ENCODE measurements around the gene TMEM9. TPM values are rescaled to one million over a fixed set of nuclear protein-coding genes. Genes with fewer than 3 reads are reported as not detected.

TMEM9 gene
- total RNA-seq, 1 donor from 2014 or later: 126 TPM

DNA sequence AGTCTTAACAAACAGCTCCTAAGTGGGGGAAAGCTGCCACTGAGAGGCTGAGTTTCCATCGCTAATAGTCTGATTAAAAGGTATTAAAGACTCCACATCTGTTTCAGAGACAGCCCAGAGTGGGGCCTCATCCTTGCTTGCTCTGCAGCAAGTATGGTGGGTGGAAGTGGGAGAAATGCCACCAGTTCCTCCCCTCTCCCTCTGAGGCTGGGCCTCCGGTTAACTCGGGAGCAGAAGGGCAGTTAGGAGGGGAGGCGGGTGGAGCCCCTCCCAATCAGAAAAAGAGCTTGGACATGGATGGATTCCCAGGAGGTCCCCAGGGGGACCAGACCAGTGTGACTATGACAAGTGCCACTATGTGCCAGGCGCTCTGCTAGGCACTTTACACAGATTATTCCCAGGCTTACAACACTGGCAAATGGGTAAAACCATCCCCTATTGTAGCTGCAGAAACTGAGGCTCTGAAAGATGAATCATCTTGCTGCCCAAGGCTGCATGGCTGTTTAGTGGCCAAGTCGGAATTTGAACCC lies 15.9 kb downstream of the TMEM9 start:
- DNase-seq (ENCODE audit: low read depth): no peak
- no peak overlapping the region for H3K4me3 ChIP-seq (ENCODE audit: low read depth, low read length)
- TF ChIP-seq, protein P1, sequence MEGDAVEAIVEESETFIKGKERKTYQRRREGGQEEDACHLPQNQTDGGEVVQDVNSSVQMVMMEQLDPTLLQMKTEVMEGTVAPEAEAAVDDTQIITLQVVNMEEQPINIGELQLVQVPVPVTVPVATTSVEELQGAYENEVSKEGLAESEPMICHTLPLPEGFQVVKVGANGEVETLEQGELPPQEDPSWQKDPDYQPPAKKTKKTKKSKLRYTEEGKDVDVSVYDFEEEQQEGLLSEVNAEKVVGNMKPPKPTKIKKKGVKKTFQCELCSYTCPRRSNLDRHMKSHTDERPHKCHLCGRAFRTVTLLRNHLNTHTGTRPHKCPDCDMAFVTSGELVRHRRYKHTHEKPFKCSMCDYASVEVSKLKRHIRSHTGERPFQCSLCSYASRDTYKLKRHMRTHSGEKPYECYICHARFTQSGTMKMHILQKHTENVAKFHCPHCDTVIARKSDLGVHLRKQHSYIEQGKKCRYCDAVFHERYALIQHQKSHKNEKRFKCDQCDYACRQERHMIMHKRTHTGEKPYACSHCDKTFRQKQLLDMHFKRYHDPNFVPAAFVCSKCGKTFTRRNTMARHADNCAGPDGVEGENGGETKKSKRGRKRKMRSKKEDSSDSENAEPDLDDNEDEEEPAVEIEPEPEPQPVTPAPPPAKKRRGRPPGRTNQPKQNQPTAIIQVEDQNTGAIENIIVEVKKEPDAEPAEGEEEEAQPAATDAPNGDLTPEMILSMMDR (conservative IDR thresholded peaks at IDR 0.05; ENCODE audit: low read depth, low read length): no peak

DNA sequence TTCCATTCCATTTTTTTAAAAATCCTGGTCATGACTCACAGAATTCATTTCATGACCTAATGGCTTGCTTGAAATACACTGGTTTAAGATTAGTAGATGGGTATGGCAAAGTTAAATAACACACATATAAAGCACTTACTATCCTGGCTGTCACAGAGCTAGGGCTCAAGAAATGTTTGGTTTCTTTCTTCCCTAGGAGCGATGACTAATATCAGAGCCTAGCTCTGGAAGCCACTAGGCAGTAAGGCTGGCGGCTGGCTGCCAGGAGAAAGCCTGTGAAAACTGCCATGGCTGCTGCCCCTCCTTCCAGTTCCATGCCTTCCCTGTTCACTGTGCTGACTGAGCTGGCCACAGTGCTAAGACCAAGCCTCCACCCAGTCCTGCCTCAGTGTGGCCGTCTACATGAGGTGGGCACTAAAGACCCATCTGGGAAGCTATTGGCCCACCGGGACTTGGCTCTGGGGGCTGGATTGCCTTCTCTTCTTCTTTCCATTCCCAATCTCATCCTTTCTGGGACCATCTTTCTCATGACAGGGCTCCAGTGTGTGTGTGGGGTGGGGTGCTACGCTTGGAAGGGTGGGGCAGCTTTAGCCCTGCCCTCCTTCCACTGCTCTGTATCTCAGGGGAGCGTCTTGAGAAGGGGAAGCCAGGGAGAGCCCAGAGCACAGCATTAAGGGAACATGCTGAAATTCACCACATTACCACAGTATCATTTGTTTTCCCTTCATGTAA lies 16.5 kb downstream of the TMEM9 start:
- no peak for DNase-seq (ENCODE audit: low read depth)

DNA sequence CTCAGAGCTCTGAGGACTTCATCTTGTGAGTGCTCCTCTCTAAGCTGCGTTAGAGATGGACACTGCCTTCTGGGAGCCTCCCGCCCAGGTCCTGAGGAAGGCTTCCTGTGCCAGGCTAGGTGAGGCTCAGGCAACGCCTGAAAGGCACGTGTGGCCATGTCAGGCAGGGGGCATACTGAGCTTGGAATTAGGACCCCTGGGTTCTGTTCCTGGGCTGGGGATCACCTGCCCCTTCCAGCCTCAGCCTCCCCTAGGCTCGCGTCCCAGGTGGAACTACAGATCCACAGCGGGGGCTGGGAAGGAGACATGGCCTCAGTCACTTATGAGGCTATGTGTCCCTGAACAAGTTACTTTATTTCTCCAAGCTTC lies 17.3 kb downstream of the TMEM9 start:
- no peak overlapping the region for H3K4me3 ChIP-seq (ENCODE audit: low read depth, low read length)
- no peak for DNase-seq (ENCODE audit: low read depth)
- TF ChIP-seq, protein P1 (conservative IDR thresholded peaks at IDR 0.05; ENCODE audit: low read depth, low read length): no peak

More for the DNA sequence above, 16.5 kb downstream of the TMEM9 start:
- TF ChIP-seq, protein P1 (conservative IDR thresholded peaks at IDR 0.05; ENCODE audit: low read depth, low read length): no peak
- no peak overlapping the region for H3K4me3 ChIP-seq (ENCODE audit: low read depth, low read length)

DNA sequence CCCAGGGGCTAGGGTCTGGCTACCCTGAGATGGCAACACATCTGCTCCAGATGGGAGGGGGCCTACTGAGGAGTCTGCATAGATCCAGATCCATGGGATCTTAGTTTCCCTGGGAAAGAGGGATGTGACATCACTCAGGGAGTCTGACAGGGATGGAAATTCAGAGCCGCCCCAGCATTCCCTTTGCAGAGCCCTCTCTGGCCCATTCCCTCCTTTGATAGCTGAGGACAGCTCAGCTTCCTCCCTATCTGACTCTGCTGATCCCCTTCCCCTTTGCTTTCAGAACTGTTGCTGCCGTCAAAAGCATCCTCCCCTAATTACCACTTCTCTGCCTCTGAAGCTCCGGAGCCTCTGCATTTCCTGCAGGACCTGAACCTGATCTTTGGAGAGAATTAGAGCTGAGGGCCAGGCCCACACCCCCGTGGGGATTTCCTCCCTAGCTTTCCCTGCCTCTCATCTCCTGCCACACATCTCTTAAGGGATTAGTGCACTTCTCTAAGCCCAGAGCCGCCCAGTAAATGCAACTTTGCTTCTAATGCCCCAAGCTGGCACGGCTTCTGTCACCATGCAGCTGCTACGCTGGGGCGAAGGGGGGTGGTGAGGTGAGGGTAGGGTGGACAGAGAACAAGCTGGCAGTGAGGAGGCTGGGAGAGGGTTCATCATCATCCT lies 17.8 kb downstream of the TMEM9 start:
- DNase-seq (ENCODE audit: low read depth): no peak
- H3K4me3 ChIP-seq (ENCODE audit: low read depth, low read length): no peak overlapping the region
- TF ChIP-seq, protein P1 (conservative IDR thresholded peaks at IDR 0.05; ENCODE audit: low read depth, low read length): no peak

DNA sequence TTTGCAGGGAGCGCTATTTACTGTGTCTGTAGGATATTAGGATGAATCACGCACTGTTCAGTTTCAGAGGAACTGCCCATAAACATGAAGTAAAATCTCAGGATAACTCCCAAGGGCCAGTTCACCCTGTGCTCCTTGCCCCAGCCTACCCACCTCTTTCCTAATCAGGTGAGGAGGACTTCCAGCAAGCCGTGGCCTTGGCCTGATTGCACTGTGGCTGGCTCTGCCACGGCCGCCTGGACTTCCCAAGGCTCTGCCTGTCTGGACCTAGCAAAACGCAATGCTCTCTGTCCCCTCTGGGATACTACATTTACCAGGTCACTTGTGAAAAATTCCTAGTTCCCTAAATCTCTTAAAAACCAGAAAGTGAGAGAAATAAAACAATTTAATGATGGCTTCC lies 19.9 kb downstream of the TMEM9 start:
- no peak for DNase-seq (ENCODE audit: low read depth)
- H3K4me3 ChIP-seq (ENCODE audit: low read depth, low read length): no peak overlapping the region
- TF ChIP-seq, protein P1 (conservative IDR thresholded peaks at IDR 0.05; ENCODE audit: low read depth, low read length): no peak

DNA sequence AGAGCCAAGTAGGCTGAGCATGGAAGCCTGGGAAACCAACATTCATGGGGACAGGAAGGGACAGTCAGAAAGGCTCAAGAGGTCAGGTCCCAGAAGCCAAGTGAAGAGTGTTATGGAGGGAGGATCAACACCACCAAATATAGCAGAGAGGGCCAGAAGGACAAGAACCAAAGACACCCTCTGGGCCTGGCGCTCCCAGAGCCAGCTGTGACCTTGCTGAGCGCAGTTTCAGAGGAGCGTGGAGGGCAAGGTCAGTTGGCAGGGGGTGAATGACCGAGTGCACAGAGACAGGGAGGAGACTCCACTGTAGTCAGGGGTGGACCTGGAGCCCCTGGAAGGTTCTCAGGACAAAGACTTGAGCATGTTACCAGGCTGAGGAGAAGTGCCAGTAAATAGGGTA lies 22.9 kb downstream of the TMEM9 start:
- DNase-seq (ENCODE audit: low read depth): no peak
- TF ChIP-seq, protein P1 (conservative IDR thresholded peaks at IDR 0.05; ENCODE audit: low read depth, low read length): no peak
- H3K4me3 ChIP-seq (ENCODE audit: low read depth, low read length): no peak overlapping the region
